PC-3 (cell line): Measurements from ENCODE around the gene ANKRD2.

ENCODE experiments used
- EZH2 ChIP-seq: fragments of 300-600 bp; sonication (generic); IDR thresholded peaks from one replicate; pipeline ENCODE4 v1.6.1; 2017; ENCODE audit warnings: antibody characterized with exemption, mild to moderate bottlenecking, low read length; ENCODE audit not compliant: unreplicated experiment
- EZH2phosphoT487 ChIP-seq: fragments of 300-600 bp; sonication (generic); IDR thresholded peaks from 2 replicates; pipeline ENCODE4 v1.6.1; 2018; ENCODE audit warnings: mild to moderate bottlenecking, antibody characterized with exemption, low read length, borderline replicate concordance
- TF ChIP-seq, protein P1 (sequence below): fragments of 300-600 bp; sonication (generic); conservative IDR thresholded peaks from 2 replicates; pipeline ENCODE4 v1.5.1; 2017; ENCODE audit warnings: antibody characterized with exemption, low read depth, mild to moderate bottlenecking, low read length

DNA sequence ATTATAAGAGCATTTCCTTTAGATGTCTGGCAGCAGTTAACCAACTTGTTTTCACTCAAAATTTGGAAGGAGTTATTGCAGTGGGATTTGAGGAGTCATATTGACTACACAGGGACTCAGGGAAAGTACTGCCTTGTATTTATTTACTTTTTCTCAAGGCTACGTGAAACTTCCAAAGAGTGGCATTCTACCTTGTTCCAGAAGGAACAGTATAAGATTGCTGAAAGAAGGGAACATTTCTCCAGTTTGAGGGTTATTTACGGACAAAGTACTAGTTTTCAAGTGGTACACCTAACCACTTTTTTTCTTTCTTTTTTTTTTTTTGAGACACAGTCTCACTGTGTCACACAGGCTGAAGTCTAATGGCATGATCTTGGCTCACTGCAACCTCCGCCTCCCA is 55.6 kb downstream of the ANKRD2 start:
- TF ChIP-seq, protein P1, sequence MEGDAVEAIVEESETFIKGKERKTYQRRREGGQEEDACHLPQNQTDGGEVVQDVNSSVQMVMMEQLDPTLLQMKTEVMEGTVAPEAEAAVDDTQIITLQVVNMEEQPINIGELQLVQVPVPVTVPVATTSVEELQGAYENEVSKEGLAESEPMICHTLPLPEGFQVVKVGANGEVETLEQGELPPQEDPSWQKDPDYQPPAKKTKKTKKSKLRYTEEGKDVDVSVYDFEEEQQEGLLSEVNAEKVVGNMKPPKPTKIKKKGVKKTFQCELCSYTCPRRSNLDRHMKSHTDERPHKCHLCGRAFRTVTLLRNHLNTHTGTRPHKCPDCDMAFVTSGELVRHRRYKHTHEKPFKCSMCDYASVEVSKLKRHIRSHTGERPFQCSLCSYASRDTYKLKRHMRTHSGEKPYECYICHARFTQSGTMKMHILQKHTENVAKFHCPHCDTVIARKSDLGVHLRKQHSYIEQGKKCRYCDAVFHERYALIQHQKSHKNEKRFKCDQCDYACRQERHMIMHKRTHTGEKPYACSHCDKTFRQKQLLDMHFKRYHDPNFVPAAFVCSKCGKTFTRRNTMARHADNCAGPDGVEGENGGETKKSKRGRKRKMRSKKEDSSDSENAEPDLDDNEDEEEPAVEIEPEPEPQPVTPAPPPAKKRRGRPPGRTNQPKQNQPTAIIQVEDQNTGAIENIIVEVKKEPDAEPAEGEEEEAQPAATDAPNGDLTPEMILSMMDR = no peak
- TF ChIP-seq EZH2 = no peak
- no peak for TF ChIP-seq EZH2phosphoT487
